ENCODE measurements around the gene RFX2. TPM values are rescaled to one million over a fixed set of nuclear protein-coding genes. Genes with fewer than 3 reads are reported as not detected.

Gene RFX2
- total and polyA plus RNA-seq, 2 donors from 2014 or later = 4.6 to 12.6 TPM

- no peak for DNase-seq
- Histone ChIP-seq H3K4me3 (ENCODE audit: low read length in 3 of 3) (no peak overlapping the region), H3K27me3 (ENCODE audit: control insufficient read depth, insufficient read depth, low read length) (no peaks in the 10 kb centered on the region), H3K36me3 (ENCODE audit: control insufficient read depth in 2 of 3, insufficient read depth in 3 of 3, low read length in 3 of 3) (no peaks in the 10 kb centered on the region), H3K27ac (ENCODE audit: low read depth in 2 of 2, low read length in 2 of 2) (no peak overlapping the region), H3K4me1 (ENCODE audit: control insufficient read depth in 2 of 3, insufficient read depth in 2 of 3, low read depth in 1 of 3, low read length in 3 of 3) (peaks cover 0 to 3% (median 0%) of the 10 kb centered on the region in 3 donors), H3K9ac (ENCODE audit: low read length in 3 of 3) (no peak overlapping the region), H3K9me3 (ENCODE audit: control insufficient read depth in 2 of 3, insufficient read depth in 1 of 3, low read length in 3 of 3) (no peaks in the 10 kb centered on the region)
- no peak for TF ChIP-seq CTCF (IDR thresholded peaks at IDR 0.05; ENCODE audit: borderline replicate concordance, extremely low read depth, insufficient read depth)
- intact Hi-C loops (cut with DNase I) = no loop called here
- no peak for FAIRE-seq
Observed at GRCh38 chr19:6017576-6017975, 92.7 kb downstream of the RFX2 start.

DNA sequence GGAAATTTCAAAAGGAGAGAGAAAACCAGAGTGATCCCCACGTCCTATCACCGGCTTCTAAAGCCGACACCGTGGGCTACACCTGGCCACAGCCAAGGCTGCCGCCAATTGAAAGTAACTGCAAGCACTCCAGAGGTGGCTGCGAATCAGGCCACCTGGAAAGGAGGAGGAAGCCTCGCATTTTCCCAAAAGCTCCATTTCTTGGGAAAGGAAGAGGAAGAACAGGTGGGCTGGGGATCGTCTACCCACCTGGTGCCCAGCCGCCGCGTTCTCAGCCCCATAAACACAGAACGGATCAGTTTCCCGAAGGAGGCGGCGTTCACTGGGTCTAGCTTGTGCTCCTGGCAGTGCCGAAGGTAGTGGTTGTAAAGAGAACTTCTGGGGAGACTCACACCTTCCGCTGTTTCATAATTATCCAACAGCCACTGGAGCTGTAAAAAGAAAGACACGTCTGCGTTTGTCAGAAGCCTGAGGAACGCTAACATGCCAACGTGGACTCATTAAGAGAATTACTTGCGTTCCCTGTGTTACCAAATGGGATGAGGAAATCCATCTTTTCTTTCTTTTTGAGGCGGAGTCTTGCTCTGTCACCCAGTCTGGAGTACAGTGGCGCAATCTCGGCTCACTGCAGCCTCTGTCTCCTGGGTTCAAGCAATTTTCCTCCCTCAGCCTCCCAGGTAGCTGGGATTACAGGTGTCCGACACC is 94.3 kb downstream of the RFX2 start:
- Histone ChIP-seq H3K9ac (ENCODE audit: low read length in 3 of 3) (no peak overlapping the region), H3K4me1 (ENCODE audit: control insufficient read depth in 2 of 3, insufficient read depth in 2 of 3, low read depth in 1 of 3, low read length in 3 of 3) (no peaks in the 10 kb centered on the region), H3K27ac (ENCODE audit: low read depth in 2 of 2, low read length in 2 of 2) (no peak overlapping the region), H3K36me3 (ENCODE audit: control insufficient read depth in 2 of 3, insufficient read depth in 3 of 3, low read length in 3 of 3) (no peaks in the 10 kb centered on the region), H3K4me3 (ENCODE audit: low read length in 3 of 3) (no peak overlapping the region), H3K9me3 (ENCODE audit: control insufficient read depth in 2 of 3, insufficient read depth in 1 of 3, low read length in 3 of 3) (no peaks in the 10 kb centered on the region), H3K27me3 (ENCODE audit: control insufficient read depth, insufficient read depth, low read length) (no peaks in the 10 kb centered on the region)
- no peak for FAIRE-seq
- no peak for TF ChIP-seq CTCF (IDR thresholded peaks at IDR 0.05; ENCODE audit: borderline replicate concordance, extremely low read depth, insufficient read depth)
- intact Hi-C loops (cut with DNase I) = no loop called here
- DNase-seq = peak in 1 of 5 donors; percentile 31

DNA sequence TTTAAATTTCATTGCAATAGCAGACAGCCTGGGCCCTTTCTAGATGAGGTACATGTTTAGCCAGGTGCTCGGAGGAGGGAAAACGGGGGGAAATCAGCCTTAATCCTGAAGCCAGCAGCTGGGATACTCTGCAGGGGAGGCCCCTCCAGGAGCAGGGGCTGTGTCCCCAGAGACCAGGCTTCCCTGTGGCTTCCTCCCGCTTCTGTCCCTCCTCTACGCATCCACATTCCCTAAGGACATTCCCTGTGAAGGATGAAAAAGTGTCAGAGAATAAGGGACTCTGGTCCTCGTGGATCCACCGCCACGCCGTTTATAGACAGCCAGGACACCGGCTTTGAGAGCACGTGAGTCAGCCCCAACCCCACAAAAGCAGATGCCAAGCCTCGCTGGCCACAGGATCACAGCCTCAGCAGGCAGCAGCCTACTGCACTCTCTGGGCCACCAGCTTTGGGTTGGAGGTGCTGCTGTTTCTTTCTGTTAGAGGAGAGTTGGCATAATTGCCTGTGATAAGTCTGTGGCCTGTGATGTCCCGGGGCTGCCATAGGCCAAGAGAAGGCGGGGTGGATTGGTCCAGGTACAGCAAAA is 95.7 kb downstream of the RFX2 start:
- Histone ChIP-seq H3K9me3 (ENCODE audit: control insufficient read depth in 2 of 3, insufficient read depth in 1 of 3, low read length in 3 of 3) (no peaks in the 10 kb centered on the region), H3K4me1 (ENCODE audit: control insufficient read depth in 2 of 3, insufficient read depth in 2 of 3, low read depth in 1 of 3, low read length in 3 of 3) (no peaks in the 10 kb centered on the region), H3K27me3 (ENCODE audit: control insufficient read depth, insufficient read depth, low read length) (no peaks in the 10 kb centered on the region), H3K27ac (ENCODE audit: low read depth in 2 of 2, low read length in 2 of 2) (no peak overlapping the region), H3K9ac (ENCODE audit: low read length in 3 of 3) (no peak overlapping the region), H3K36me3 (ENCODE audit: control insufficient read depth in 2 of 3, insufficient read depth in 3 of 3, low read length in 3 of 3) (no peaks in the 10 kb centered on the region), H3K4me3 (ENCODE audit: low read length in 3 of 3) (no peak overlapping the region)
- DNase-seq = peak in 1 of 5 donors; percentile 15
- no peak for TF ChIP-seq CTCF (IDR thresholded peaks at IDR 0.05; ENCODE audit: borderline replicate concordance, extremely low read depth, insufficient read depth)
- intact Hi-C loops (cut with DNase I) = no loop called here
- no peak for FAIRE-seq

Measured in kidney (tissue), 14 donors.